Activated gamma-delta T cell treated with Interleukin-2 at 50 U/mL for 16 hours (primary cell): ENCODE measurements around the gene SLC5A11.
A peak's percentile ranks its signal among the peaks of the same experiment; 100 is the strongest.
"Not testable (repeated sequence)": the region's sequence is repeated elsewhere in the genome, so short reads cannot be mapped to it uniquely, and the experiment has no call there.

Experiments used
- DNase-seq: peaks from one replicate; pipeline ENCODE4 v3.0.0-alpha.2; 2020

Gene SLC5A11

DNA sequence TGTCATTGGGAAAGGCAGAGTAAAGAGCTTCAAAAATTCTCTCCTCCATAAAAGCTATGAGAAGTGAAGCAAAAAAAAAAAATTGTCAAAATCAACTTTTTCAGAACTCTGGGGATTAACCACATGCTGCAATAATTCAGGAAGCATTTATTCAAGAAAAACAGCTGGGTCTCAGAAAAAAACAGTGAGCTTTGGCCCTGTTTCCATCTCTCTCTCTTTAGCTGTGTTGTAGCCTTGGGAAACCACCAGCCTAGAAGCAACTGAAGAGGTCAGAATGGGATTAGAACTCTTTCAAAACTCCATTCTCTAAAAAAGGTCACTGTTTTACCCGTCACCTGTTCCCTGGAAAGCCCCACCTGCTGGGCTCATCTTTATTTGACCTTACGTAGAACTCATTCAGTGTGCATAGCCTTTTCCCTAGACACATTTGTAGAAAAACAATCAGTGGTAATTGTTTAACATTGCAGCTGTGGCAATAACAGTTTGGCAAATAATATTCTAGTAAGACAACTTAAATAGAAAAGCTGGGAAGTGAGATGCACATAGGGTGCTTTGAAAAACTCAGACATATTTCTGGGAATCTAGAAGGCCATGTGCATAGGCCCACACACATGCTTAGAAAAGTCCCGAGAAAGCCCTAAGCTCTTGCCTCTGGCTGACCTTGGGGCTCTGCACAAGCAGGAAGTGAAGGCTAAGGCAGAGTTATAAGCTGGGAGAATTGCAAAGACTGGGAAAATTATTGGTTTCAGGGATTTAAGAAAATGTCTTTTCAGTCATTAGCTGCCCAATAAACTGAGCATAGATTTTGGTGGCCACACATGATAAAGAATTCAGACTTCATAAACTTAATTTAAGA is 18.0 kb downstream of the SLC5A11 start:
- DNase-seq: no peak

DNA sequence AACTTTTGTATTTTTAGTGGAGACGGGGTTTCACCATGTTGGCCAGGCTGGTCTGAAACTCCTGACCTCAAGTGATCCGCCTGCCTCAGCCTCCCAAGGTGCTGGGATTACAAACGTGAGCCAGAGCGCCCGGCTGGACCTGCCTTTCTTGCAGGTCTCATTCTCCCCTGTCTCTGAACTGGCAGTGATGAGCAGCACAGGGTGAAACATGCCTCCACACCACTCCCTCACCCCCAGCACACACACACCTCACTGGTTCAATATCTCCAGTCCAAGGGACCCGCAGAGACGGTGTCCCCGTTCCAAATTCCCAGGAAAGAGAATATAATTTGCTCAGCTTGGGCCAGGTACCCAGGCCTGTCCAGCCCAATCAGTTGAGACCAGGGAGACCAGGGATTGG is 23.3 kb downstream of the SLC5A11 start:
- no peak for DNase-seq

DNA sequence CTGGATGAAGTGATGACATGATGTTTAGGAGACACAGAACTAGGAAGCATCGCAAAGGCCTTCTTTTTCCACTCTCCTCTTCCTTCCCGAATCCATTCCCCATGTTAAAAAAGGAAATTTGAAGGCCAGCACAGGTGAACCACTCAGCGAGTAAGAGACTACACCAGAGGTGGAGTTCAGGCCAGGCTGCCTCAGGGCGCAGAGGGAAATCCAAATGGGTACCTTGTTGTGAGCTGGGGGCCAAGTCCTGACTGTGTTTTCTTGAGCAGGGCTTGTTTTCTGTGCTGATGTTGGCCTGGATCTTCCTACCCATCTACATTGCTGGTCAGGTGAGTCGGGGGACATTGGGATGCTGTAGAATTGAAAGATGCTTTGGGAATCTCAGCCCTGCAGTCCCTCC is 26.1 kb downstream of the SLC5A11 start:
- DNase-seq: no peak

DNA sequence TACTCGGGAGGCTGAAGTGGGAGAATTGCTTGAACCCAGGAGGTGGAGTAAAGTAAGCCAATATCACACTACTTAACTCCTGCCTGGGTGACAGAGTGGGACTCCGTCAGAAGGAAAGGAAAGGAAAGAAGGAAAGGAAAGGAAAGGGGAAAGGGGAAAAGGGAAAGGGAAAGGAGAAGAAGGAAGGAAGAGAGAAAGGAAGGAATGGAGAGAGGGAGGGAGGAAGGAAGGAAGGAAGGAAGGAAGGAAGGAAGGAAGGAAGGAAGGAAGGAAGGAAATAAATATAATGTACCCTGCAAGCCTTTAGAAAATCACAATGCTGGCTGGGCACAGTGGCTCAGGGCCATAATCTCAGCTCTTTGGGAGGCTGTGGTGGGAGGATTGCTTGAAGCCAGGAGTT is 27.3 kb downstream of the SLC5A11 start:
- no peak for DNase-seq

DNA sequence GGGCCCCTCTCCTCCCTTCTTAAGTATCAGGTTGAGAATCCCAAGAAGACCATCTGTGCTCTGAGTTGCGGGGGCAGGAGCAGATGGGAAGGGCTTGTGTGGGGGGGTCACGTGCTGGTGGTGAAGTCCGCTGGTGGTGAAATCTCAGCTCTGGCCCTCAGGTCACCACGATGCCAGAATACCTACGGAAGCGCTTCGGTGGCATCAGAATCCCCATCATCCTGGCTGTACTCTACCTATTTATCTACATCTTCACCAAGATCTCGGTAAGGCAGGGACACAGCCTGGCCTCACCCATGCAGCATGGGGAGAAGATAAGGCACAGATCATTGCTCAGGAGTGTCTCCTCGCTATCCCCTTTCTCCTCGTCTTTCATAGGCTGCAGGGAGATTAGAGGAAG is 29.7 kb downstream of the SLC5A11 start:
- DNase-seq: no peak

DNA sequence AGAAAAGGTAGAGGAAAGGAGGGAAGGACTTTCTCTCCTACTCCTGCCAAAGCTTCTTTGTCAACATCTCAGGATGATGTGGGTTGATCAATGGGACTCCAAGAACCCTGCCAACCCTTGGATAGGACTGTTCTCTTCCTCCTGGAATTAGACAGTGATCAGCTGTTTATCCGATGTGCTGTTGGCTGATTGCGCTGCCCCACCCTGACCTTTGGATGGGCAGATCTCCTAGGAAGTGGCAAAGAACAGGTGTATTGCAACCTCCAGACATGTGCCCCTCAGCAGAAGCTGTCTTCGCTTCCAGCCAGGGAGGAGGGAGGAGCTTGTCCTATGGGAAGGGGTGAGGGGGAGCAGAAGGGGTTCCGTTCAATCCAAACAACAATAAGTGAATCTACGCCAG is 30.5 kb downstream of the SLC5A11 start:
- DNase-seq: no peak

DNA sequence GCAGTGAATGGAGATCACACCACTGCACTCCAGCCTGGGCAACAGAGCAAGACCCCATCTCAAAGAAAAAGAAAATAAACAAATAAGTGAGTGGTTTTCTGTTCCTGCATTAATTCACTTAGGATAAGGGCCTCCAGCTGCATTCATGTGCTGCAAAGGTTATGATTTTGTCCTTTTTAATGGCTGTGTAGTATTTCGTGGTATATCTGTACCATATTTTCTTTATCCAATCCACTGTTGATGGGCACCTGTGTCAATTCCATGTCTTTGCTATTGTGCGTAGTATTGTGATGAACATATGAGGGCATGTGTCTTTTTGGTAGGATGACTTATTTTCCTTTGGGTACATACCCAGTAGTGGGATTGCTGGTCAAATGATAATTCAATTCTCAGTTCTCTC is 33.9 kb downstream of the SLC5A11 start:
- no peak for DNase-seq

DNA sequence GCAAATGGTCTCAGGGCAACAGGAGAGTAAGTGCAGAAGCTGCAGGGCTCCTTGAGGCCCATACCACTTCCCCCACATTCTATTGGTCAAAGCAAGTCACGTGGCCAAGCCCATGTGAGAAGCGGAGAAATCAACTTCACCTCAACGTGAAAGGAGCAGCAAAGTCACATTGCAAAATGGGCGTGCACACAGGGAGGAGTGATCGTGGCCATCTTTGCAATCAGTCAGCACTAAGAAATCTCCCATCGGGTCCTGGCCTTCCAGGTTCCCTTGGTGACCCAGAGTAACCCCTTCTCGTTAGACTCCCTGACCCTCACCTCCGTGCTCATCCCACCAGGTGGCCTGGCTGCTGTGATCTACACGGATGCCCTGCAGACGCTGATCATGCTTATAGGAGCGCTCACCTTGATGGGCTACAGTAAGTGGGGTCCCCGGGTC is 38.0 kb downstream of the SLC5A11 start:
- DNase-seq: no peak

DNA sequence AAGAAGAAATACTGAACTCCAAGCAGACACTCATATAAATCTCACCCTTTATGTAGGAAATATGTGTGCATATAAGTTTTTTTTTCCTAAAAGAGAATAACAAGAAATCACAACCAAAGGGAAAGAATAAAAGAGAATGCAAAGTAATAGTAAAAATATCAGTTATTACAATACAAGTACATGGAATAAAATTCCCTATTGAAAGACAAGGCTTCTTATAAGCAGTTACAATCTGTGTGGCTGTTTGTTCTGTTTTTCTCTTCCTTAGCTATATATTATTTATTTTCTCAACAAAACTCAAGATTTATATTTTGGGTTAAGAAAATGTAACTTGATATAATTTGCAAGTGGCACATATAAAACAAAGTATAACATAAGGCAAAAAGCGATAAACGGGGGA is 41.7 kb downstream of the SLC5A11 start:
- DNase-seq: no peak

DNA sequence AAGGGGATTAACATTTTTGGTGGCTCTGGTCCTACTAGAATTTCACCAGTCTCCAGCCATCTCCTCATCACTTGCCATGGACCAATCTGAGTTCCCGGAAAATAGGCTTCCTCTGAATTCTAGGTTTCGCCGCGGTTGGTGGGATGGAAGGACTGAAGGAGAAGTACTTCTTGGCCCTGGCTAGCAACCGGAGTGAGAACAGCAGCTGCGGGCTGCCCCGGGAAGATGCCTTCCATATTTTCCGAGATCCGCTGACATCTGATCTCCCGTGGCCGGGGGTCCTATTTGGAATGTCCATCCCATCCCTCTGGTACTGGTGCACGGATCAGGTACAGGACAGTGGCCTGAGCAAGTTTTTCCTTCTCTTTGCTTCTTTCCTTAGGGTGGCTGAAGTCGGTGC is 45.0 kb downstream of the SLC5A11 start:
- DNase-seq: no peak

DNA sequence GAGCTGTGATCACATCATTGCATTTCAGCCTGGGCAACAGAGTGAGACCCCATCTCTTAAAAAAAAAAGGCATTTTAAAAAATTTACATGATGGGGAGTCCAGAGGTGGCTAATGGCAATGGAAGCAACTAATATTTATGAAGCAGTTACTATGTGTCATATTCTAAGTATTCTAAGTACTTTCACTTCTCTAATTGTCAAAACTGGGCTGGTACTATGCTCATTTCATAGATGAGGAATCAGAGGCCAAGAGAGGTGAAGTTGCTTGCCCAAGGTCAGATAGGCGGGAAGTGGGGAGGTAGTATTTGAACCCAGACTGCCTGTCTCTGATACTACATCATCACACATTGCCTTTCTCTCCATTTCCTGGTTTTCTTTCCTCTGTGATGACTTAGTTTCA is 50.7 kb downstream of the SLC5A11 start:
- no peak for DNase-seq

DNA sequence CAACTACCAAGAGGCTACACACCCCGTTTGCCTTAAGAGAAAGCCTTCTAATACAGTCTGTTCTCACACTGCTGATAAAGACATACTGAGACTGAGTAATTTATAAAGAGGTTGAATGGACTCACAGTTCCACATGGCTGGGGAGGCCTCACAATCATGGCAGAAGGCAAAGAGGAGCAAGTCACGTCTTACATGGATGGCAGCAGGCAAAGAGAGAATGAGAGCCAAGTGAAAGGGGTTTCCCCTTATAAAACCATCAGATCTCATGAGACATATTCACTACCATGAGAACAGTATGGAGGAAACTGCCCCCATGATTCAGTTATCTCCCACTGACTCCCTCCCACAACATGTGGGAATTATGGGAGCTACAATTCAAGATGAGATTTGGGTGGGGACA is 51.8 kb downstream of the SLC5A11 start:
- DNase-seq: not testable (repeated sequence)

DNA sequence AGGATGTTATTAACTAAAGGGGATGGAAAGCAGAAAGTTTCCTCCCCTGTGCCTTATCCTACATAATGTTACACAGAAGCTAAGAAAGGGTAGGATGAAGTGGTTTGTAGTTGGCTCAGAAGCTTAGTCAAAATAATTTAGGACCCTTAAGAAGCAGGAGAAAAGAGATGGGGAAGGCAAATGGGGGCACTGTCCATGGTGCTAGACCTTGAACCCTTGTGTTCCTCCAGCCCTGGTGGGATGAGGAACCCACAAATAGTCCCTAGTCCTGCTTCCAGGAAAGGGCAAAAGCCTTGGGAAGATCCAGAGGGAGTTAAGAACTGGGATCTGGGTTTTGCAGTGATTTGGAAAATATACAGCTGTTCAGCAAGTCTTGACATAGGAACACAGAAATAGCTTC is 54.5 kb downstream of the SLC5A11 start:
- no peak for DNase-seq

DNA sequence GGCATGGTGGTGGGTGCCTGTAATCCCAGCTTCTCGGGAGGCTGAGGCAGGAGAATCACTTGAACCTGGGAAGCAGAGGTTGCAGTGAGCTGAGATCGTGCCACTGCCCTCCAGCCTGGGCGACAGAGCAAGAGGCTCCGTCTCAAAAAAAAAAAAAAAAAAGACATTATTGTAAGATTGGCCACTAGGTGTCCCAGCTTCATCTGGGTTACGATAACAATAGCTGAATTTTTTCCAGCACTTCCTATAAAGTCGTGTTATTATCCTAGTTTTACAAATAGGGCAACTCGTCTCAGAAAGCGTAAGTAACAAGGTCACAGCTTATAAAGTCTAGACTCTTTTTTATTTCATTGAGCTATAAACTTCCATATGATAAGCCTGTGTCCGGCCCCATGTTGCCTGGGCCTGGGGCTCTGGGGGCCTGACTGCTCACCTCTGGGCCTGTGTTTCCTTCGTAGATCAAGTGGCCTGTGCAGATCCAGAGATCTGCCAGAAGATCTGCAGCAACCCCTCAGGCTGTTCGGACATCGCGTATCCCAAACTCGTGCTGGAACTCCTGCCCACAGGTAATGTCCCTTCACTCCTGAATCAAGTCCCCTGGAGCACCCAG is 60.5 kb downstream of the SLC5A11 start:
- DNase-seq: no peak

DNA sequence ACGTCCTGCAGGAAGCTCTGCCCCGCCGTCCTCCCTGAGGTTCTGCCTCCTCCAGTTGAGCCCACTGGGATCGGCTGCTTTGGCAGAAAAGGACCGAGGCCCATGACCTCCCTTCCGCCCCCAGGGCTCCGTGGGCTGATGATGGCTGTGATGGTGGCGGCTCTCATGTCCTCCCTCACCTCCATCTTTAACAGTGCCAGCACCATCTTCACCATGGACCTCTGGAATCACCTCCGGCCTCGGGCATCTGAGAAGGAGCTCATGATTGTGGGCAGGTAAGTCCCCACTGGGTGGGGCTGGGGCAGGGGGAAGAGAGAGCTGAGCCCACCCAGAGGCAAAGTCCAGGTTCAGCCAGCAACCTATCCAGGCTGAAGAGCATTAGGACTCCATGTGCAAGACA is 61.1 kb downstream of the SLC5A11 start:
- DNase-seq: no peak

DNA sequence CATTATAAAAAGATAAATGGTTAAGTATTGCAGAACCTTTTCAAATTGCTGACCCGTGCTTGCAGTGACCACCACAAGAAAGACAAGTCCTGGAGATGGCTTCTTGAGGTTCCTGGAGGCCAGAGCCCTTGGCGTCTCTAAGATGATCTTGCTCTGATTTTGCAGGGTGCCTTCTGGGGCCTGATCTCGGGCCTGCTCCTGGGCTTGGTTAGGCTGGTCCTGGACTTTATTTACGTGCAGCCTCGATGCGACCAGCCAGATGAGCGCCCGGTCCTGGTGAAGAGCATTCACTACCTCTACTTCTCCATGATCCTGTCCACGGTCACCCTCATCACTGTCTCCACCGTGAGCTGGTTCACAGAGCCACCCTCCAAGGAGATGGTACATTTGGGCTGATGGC is 63.0 kb downstream of the SLC5A11 start:
- no peak for DNase-seq

DNA sequence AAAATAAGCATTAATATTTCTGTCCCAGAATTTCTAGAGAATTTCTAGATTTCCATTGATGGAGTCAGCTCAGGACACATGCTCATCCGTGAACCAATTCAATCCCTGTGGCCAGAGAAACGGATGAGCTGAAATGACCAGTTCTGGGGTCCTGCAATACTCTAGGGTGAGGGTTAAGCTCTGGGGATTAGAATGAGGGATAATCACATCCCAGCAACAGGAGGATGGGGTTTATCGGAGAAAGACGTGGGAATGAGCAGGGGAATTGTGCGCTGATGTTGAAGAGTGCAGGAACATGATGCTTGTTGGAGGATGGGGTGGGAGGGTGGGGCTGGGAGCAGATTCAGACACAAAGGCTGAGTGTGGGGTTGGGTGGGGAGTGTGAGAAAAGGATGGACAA is 64.1 kb downstream of the SLC5A11 start:
- no peak for DNase-seq

DNA sequence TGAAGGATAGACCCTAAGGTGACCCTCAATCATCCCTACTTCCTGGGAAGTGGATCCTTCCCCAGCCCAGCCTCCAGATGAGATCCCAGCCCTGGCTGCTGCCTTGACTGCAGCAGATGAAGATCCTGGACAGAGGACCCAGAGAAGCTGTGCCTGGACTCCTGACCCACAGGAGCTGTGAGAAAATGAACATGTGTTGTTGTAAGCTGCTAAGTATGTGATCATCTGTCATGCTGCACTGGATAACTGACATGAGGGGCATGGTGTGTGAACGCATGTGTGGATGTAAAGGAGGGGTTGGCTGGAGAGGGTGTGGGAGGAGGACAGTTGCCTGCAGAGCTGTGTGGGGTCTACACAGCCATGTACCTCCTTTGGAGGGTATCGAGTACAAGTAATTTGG is 69.3 kb downstream of the SLC5A11 start:
- no peak for DNase-seq

DNA sequence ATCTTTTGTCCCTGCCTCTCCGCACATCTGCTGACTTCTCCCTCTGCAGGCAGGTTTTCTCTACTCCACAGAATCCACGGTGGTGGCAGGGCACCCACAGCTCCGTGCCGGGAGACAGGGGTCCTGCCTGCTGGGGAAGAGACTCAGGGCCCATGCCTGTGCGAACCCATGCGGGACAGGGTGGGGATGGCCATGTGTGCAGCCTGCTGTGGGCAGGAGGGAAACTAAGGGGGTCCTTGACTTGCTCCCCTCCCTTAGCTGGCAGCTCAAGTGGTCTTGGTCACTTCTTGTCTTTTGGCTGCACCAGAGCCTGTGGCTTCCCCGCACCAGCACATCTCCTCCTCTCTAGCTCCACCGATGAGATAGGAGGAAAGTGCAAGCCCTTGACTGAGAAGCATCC is 69.8 kb downstream of the SLC5A11 start:
- no peak for DNase-seq

DNA sequence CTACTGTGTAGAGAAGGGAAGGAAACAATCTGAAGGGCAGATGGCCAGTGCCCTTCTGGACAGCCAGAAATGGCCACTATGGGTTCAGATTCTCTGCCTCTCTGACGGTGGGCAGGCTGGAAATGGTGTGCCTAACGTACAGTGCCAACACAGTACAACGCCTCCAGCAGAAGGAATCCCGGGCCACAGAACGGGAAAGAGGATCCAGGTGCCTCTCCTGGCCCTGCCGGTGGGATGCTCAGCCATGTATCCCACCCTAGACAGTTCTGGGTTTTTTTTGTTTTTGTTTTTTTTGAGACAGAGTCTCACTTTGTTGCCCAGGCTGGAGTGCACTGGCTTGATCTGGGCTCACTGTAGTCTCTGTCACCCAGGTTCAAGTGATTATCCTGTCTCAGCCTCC is 71.5 kb downstream of the SLC5A11 start:
- no peak for DNase-seq

DNA sequence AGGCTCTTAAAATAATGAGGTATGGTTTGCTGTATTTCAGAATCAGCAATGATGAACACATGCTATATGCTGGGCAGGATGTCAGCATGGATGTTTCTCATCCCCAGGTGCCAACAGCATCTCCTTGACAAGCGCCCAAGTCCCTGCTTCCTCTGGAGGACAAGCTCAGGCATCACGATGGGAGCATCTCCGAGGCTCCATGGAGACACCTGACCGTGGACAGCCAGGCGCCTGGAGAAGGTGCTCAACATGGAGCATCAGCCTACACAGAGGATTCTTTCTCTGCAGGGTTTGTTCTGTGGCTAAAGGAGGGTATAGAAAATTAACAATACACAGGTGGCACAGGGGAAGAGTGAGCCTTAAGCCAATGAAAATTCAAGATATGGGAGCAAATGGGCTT is 72.1 kb downstream of the SLC5A11 start:
- no peak for DNase-seq

DNA sequence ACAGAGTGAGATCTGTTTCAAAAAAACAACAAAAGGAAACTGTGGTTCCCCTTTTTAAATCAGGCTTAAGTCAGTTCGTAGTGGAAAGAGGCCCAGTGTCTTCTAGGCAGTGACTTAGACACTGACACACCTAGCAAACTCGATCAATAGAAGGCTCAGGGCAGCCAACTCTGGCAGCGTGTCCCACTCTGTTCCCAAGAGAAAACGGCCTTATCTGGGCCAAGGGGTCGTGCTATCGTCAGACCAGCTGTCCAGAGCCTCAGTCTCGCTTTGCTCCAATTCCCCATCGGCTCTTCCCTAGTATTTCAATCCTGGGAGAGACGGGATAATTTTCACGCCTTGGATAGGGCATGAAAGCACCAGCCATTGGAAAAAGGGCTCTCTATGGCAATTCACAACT is 72.9 kb downstream of the SLC5A11 start:
- DNase-seq: no peak

DNA sequence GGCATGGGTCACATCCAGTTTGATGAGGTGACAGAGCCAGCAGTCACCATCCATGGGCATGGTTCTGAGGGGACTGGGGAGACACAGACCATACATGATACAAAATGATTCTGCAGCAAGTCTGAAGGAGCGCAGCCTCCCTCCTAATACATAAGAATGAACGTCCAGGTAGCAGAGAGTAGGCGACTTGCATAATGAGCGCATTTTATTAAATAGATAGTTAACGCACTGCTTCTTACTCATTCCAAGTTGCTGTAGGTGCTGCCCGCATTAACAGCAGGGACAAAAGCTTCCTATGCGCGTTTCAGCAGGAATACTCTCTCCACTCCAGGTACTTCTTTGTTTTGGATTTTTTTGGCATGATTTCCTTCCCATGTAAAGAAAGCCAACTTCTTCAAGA is 73.8 kb downstream of the SLC5A11 start:
- DNase-seq: no peak

DNA sequence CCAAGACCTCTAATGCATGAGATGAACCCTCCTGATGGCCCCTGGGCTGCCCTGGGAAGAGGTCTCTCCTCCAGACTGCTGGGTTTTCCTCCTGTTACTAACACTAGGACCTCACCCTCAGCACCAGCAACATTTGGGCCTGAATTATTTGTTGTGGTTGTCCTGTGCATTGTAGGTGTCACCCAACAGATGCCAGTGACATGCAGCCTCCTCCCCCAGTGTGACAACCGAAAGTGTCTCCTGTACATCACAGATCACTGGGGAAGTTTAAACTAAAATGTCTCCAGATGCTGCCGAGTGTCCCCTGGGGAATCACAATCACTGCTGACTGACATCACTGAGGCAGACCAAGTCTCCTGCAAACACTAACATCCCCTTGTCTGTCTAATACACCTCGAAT is 74.8 kb downstream of the SLC5A11 start:
- no peak for DNase-seq

DNA sequence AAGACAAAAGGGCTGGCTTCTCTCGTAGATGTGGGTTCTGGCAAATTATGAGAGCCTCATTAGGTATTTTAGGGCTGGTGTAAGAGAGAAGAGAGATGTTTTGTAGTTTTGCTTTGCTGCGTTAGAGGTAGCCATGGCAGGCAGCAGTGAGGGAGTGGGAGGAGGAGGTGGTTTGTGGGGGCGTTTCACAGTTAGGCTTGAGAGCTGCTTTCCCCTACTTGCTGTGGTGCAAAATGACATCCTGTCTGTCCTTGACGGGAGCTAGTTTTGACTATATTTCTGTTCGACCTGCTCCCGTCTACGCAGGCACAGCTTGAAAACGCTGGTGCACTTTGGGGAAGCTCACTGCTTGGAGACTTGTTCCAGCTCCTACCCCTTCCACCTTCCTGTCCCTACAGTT is 75.5 kb downstream of the SLC5A11 start:
- peak; percentile 31 for DNase-seq
